GM13976 (cell line): ENCODE measurements around the gene FLOT2.

Source experiments
- DNase-seq: peaks from one replicate; pipeline ENCODE4 v3.0.0; 2012; ENCODE audit warnings: low spot score
- CTCF ChIP-seq: IDR thresholded peaks from 2 replicates; pipeline ENCODE4 v1.5.1; 2012; ENCODE audit warnings: borderline replicate concordance, mild to moderate bottlenecking; ENCODE audit not compliant: insufficient read depth; ENCODE audit errors: extremely low read depth, missing control alignments, control extremely low read depth
- in situ Hi-C: fragments of 300-500 bp; cut with MboI; formaldehyde crosslinking; loops from one replicate; pipeline ENCODE4 v1.12.0; 2022; ENCODE audit warnings: low sequenced_read_pairs, mixed read lengths, inconsistent platforms; ENCODE audit not compliant: unreplicated experiment

Gene FLOT2

GRCh38 chr17:28864991-28865849 lies 32.3 kb downstream of the FLOT2 start:
- in situ Hi-C loops, result no loop called here
- TF ChIP-seq CTCF, result no peak
- DNase-seq, result no peak

- no peak for DNase-seq
- TF ChIP-seq CTCF, result no peak
- in situ Hi-C loops, result no loop called here
Measured at GRCh38 chr17:28863953-28864352, 33.6 kb downstream of the FLOT2 start.

- in situ Hi-C loops, result no loop called here
- DNase-seq, result no peak
- TF ChIP-seq CTCF, result no peak
Measured at GRCh38 chr17:28862561-28862960, 35.0 kb downstream of the FLOT2 start.

GRCh38 chr17:28861393-28862203 lies 35.9 kb downstream of the FLOT2 start:
- no peak for DNase-seq
- no peak for TF ChIP-seq CTCF
- in situ Hi-C loops, result no loop called here

GRCh38 chr17:28860363-28860808 lies 37.1 kb downstream of the FLOT2 start:
- TF ChIP-seq CTCF, result no peak
- DNase-seq, result no peak
- in situ Hi-C loops, result no loop called here

GRCh38 chr17:28858801-28859355 lies 38.7 kb downstream of the FLOT2 start:
- in situ Hi-C loops, result no loop called here
- no peak for DNase-seq
- no peak for TF ChIP-seq CTCF
